NCI-H146 treated with DMSO at 0.1 percent for 48 hours (cell line): ENCODE measurements around the gene GFOD1.
"Not testable (repeated sequence)": the region's sequence is repeated elsewhere in the genome, so short reads cannot be mapped to it uniquely, and the experiment has no call there.

ENCODE experiments used
- DNase-seq: peaks from one replicate; lab custom pipeline; 2025; ENCODE audit not compliant: unreplicated experiment; lab: John Stamatoyannopoulos, UW

GFOD1 gene

DNA sequence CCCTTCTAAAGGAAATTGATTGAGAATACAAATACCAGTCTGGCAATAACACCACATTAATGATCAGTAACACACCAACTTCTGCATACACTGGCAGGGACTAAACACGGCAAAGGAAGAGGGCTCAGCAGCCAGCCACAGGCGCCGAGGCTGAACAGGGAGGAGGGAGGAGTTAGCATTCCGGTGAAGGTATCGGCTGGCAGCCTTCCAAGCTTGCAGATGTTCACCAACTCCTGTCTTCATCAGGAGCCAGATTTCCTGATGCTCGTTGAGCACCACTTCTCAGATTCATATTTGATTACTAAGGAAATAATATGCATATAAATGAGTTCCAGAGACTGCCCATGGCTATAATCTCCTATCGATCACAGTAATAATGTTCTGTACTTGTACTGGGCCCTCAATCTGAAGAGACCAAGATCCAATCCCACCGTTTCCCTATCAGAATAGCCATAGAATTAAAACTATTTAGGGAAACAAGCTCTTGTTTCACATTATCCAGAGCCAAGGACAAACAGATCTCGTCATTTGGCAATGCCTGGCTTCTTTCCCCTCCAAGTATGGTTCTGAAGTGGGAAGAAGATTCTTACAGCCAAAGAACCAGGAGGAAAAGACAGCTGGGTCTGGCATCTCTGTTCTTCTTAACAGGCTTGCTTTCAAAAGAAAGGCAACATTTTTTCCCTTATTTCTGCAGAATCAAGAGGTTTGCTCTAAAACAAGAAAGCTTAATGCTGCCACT, 42.2 kb downstream of the GFOD1 start:
- DNase-seq, result peak; percentile 61

- DNase-seq, result no peak
Observed at GRCh38 chr6:13444604-13445003, 42.8 kb downstream of the GFOD1 start.

- not testable (repeated sequence) for DNase-seq
Observed at GRCh38 chr6:13443978-13444377, 43.4 kb downstream of the GFOD1 start.

- DNase-seq, result no peak
Observed at GRCh38 chr6:13441778-13442177, 45.6 kb downstream of the GFOD1 start.

- DNase-seq, result no peak
Observed at GRCh38 chr6:13439644-13440043, 47.8 kb downstream of the GFOD1 start.

DNA sequence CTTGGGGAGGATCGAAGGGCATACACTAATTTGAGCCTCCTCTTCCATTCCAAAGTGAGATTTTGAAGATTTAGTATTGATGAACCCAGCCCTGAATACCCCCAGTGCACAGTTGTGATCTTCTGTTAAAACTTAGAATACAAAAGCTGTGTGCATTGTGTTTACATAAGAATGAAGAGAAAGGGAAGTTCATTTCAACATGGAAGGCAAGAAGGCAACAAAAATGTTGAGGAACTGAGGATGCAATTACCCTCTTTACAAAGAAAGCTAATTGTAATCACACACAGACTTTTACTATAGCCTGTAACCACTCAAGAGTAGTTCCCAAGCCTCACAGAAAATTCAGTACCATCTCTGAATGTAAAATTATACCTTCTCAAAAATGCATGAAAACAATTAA, 49.3 kb downstream of the GFOD1 start:
- no peak for DNase-seq

GRCh38 chr6:13437218-13437996, 50.0 kb downstream of the GFOD1 start:
- no peak for DNase-seq

DNA sequence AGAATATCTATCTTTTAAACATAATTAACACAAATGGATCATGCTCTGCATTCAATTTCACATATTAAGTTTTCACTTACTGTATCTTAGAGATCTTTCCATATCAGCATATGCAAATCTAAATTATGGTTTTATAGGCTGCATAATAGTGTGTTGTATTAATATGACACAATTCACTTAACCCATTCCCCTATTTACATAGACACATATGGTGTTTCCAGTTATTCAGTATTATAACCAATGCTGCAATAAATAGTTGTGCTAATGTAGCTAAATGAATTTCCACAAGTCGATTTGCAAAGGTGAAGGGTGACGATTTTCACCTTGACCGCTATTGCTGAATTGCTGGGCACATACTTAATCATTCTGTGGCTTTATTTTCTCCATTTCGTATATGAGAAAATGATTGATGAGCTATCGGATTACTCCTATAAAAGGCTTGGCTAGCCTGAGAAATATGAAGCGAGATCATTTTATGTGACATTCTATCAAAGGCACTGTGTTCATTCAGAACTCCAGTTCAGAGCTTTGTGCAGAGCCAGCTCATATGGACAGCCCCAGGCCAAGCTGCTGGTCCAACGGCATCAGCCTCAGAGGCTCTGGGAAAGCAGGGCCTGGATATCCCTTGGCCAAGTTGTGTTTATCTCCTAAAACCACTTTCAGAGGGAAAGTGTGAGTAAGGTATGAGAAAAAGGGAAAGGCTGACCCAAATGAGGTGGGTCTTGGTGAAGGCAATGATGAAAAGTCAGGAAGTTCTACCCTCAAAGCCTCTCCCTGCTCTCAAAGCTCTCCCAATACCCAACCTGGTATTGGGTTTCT, 50.8 kb downstream of the GFOD1 start:
- no peak for DNase-seq

DNA sequence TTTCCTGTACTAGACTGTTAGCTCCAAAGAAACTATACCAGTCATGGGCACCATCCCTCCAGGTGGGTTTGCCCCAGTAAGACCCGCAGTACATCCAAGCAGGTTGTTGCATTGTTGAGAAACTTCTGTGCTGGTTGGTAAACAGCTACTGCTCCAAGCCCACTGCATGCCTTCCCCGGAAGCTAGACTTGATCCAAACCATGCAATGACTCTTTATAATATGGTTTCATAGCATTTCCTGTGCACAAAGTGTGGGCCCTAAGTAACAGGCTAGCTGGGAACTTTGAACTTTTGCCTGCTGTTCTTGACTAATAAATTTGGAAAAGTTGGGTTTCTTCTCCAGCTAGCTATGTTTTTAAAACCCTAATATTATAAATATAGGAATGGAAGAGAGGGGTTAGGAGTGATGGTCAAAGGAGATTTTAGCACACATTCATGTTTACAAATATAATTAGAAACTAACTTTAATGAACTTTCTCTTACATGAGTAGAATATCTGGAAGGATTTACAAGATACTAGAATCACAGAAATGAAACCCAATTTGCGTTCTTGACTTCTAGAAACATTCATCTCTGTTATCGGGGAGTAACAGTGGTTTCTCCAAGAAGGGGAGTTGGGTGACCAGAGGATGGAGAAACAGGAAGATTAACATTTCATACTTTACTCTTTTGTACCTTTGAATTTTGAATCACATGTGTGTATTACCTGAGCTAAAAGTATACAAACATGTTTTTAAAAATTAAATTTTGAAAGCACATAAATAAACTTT, 51.7 kb downstream of the GFOD1 start:
- DNase-seq, result no peak

GRCh38 chr6:13434777-13435176, 52.6 kb downstream of the GFOD1 start:
- no peak for DNase-seq

DNA sequence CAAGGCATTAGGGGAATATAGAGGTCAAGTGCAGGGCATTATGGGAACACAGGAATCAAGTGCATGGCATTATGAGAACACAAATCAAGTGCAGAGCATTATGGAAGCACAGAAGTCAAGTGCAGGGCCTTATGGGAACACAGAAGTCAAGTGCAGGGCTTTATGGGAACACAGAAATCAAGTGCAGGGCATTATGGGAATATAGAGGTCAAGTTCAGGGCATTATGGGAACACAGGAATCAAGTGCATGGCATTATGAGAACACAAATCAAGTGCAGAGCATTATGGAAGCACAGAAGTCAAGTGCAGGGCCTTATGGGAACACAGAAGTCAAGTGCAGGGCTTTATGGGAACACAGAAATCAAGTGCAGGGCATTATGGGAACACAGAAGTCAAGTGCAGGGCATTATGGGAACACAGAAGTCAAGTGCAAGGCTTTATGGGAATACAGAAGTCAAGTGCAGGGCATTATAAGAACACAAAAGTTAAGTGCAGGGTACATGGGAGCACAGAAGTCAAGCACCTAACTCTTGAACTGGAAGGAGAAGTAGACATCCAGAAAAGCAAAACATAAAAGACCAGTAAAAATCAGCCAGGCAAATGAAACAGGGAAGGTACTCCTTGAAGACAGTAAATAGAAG, 53.1 kb downstream of the GFOD1 start:
- not testable (repeated sequence) for DNase-seq

GRCh38 chr6:13433709-13434121, 53.7 kb downstream of the GFOD1 start:
- no peak for DNase-seq

DNA sequence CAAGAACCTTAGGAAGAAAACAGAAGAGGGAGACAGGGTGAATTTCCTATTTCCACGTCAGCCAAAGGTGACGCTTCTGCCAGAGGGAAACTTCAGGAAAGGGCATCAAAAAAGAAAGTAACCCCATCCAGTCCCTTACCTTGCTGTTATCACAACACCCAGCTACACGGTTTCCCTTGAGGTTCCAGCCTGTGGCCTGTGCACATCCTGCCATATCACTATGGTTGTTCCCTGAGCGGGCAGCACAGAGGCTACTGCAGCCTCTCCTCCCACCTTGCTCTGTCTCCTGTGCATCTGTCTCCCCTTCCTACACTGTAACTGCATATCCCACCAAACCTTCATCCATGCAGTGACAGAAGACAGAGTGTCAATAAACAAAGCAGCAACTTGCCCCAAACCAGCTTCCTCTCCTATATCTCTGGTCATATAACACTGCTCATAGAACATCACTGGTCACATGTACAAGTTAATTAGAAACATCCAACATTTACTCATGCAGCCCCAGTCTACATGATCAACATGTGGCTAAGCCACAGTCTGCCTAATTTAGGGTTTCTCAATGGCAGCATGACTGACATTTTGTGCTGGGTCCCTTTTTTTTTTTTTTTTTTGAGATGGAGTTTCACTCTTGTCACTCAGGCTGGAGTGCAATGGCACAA, 54.7 kb downstream of the GFOD1 start:
- DNase-seq, result no peak

- no peak for DNase-seq
Observed at GRCh38 chr6:13431861-13432465, 55.4 kb downstream of the GFOD1 start.

DNA sequence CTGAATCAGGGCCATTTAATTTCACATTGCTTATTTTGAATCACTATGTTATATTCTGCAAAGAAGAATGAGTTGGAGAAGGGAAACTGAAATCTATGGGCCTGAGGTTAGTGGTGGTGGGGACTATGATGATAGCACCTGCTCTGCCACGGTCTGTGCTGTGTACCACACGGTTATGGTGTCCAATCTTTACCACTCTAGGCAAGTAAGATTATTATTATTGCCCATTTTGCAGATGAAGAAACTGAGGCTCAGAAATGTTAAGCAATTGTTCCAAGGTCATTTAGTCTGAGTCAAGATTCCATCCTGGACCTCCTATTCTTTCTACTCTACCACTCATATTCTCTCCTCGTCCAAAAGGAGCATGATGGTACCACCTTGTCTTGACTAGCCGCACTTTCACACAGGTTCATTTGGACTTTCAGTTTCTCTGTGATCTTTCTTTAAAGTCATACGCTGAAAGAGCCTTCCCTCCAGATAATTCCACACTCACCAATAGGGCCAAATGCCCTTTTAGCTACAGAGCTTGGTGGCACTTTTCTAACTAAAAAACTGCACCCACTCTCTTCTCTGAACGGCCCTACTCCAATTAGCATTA, 56.2 kb downstream of the GFOD1 start:
- DNase-seq, result no peak

DNA sequence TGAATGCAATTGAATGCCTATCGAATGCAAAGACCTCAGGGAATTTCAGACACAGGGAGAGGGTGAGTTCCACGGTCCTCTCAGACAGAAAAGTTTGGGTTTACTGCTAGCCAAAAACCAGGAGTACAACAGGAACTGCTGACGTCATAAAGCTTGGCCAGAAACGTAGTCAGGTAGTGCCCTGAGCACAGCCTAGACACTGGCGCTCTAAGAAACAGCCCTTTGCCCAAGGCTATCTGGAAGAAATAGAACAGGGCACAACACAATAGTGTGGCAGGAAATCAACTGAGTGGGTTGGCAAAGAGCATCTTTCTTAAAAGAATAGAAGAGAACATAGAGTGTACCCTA, 58.0 kb downstream of the GFOD1 start:
- no peak for DNase-seq

GRCh38 chr6:13428583-13429405, 58.6 kb downstream of the GFOD1 start:
- DNase-seq, result no peak
